HepG2 (cell line): ENCODE data around the gene ZBTB43. TPM values are rescaled to one million over a fixed set of nuclear protein-coding genes. Genes with fewer than 3 reads are reported as not detected.

Experiments
- ATAC-seq: fragments of 200-7000 bp; cut with Tn5 transposase; 3 replicates; pipeline ENCODE4 v1.9.1; 2020; ENCODE audit warnings: mild to moderate bottlenecking, moderate library complexity
- BruUV-seq: library from RNA; stranded (reverse); fragments of 400-500 nt; replicated peaks from 2 replicates; lab custom pipeline; 2021; lab: Mats Ljungman, UMichigan
- CTCF ChIA-PET: fragments of 300-600 bp; formaldehyde crosslinking; extraction: SDS; loops from one replicate; lab custom pipeline; 2021; ENCODE audit warnings: low total read pairs, inconsistent platforms, low intra/inter-chr PET ratio; lab: Yijun Ruan, JAX
- POLR2A ChIA-PET: fragments of 350-600 bp; sonication (Branson Sonifier 250); formaldehyde crosslinking; loops from one replicate; lab custom pipeline; 2020; ENCODE audit warnings: antibody characterized with exemption, inconsistent platforms; lab: Yijun Ruan, JAX
- DNase-seq: peaks from one replicate; pipeline ENCODE4 v3.0.0-alpha.2; 2015; ENCODE audit warnings: low spot score
- FAIRE-seq: peaks from 3 replicates; lab custom pipeline; 2011; peaks lifted over from hg19 to GRCh38; lab: Jason Lieb, UNC
- H2AFZ ChIP-seq: one replicate; pipeline ENCODE4 v1.6.1; 2011; ENCODE audit warnings: low read length, inconsistent platforms
- H3K27ac ChIP-seq: fragments of 300-600 bp; 3 replicates; pipeline ENCODE4 v1.8.0; 2011; ENCODE audit warnings: mixed run types, mild to moderate bottlenecking, mixed read lengths, low read length, inconsistent platforms; ENCODE audit not compliant: insufficient read depth; ENCODE audit errors: extremely low read length
- H3K27me3 ChIP-seq, 2 experiments: fragments of 200-600 bp in 1 of 2; 2 replicates in 1 of 2; 3 replicates in 1 of 2; pipeline versions ENCODE4 v1.6.0 to v1.8.0; 2011; ENCODE audit warnings: low read length in 2 of 2, mild to moderate bottlenecking in 2 of 2, moderate library complexity in 2 of 2, inconsistent platforms in 1 of 2; ENCODE audit not compliant: insufficient read depth in 2 of 2, control insufficient read depth in 1 of 2
- H3K36me3 ChIP-seq, 2 experiments: fragments of 200-600 bp in 1 of 2; replicated peaks in 1 of 2; 2 replicates in 1 of 2; 3 replicates in 1 of 2; pipeline versions ENCODE4 v1.5.1 to v1.8.0; 2011; ENCODE audit warnings: low read length in 2 of 2, inconsistent platforms in 1 of 2; ENCODE audit not compliant: insufficient read depth in 2 of 2, control insufficient read depth in 1 of 2
- H3K4me1 ChIP-seq: 2 replicates; pipeline ENCODE4 v1.5.1; 2012; ENCODE audit warnings: low read length, inconsistent platforms; ENCODE audit not compliant: insufficient read depth
- H3K4me2 ChIP-seq: 2 replicates; pipeline ENCODE4 v1.6.0; 2011; ENCODE audit warnings: low read depth, low read length, inconsistent platforms
- H3K4me3 ChIP-seq, 3 experiments: fragments of 200-600 bp in 1 of 3; sonication (generic), shearing (Covaris generic) in 1 of 3; replicated peaks in 1 of 3; 2 replicates each; pipeline ENCODE4 v1.5.1; 2011 to 2016; ENCODE audit warnings: low read length in 3 of 3, inconsistent platforms in 2 of 3, low read depth in 2 of 3, mild to moderate bottlenecking in 2 of 3, control low read depth in 1 of 3, mixed read lengths in 1 of 3; ENCODE audit not compliant: insufficient read depth in 1 of 3
- H3K79me2 ChIP-seq: one replicate; pipeline ENCODE4 v1.6.1; 2011; ENCODE audit warnings: low read length, inconsistent platforms; ENCODE audit not compliant: insufficient read depth
- H3K9ac ChIP-seq: 2 replicates; pipeline ENCODE4 v1.6.0; 2011; ENCODE audit warnings: mild to moderate bottlenecking, low read depth, low read length, inconsistent platforms; ENCODE audit not compliant: insufficient read depth
- H3K9me3 ChIP-seq: 2 replicates; pipeline ENCODE4 v1.5.1; 2012; ENCODE audit warnings: mild to moderate bottlenecking, low read length
- H4K20me1 ChIP-seq: 2 replicates; pipeline ENCODE4 v1.6.0; 2011; ENCODE audit warnings: inconsistent platforms, mild to moderate bottlenecking, low read length, moderate library complexity; ENCODE audit not compliant: insufficient read depth
- CCAR2 ChIP-seq: fragments of 200-400 bp; formaldehyde crosslinking; optimal IDR thresholded peaks from 2 replicates; pipeline ENCODE3; 2018; ENCODE audit warnings: low read depth, mild to moderate bottlenecking, low read length, moderate library complexity
- CENPX ChIP-seq: sonication (generic); formaldehyde crosslinking; IDR thresholded peaks from 2 replicates; pipeline ENCODE4 v1.9.0; 2021; ENCODE audit warnings: mild to moderate bottlenecking, missing genetic modification reagents, moderate library complexity
- RORA ChIP-seq: sonication (generic); formaldehyde crosslinking; IDR thresholded peaks from 2 replicates; pipeline ENCODE4 v1.5.0; 2020; ENCODE audit warnings: mild to moderate bottlenecking, missing genetic modification reagents, moderate library complexity
- SALL2 ChIP-seq: sonication (generic); formaldehyde crosslinking; IDR thresholded peaks from 2 replicates; pipeline ENCODE4 v1.8.1; 2023; ENCODE audit warnings: mild to moderate bottlenecking, missing genetic modification reagents, inconsistent platforms
- SMC3 ChIP-seq: IDR thresholded peaks from 2 replicates; pipeline ENCODE4 v1.6.1; 2011; ENCODE audit warnings: low read length, improper control_type of control experiment
- ZNF350 ChIP-seq: sonication (generic); formaldehyde crosslinking; IDR thresholded peaks from 2 replicates; pipeline ENCODE4 v1.4.0; 2020; ENCODE audit warnings: mild to moderate bottlenecking, low read depth, missing genetic modification reagents, borderline replicate concordance
- ZNF558 ChIP-seq: sonication (generic); formaldehyde crosslinking; IDR thresholded peaks from 2 replicates; pipeline ENCODE4 v1.9.0; 2022; ENCODE audit warnings: mild to moderate bottlenecking, missing genetic modification reagents, borderline replicate concordance
- ZNF670 ChIP-seq: sonication (generic); formaldehyde crosslinking; IDR thresholded peaks from 2 replicates; pipeline ENCODE4 v1.8.0; 2022; ENCODE audit warnings: mild to moderate bottlenecking, missing genetic modification reagents, borderline replicate concordance
- ZNF841 ChIP-seq: sonication (generic); formaldehyde crosslinking; IDR thresholded peaks from 2 replicates; pipeline ENCODE4 v1.8.1; 2023; ENCODE audit warnings: missing genetic modification reagents, borderline replicate concordance
- WGBS: methylation state at CpG from one replicate; pipeline ENCODE4 v1.1.6; 2017; ENCODE audit warnings: low lambda C conversion rate; 5-methylcytosine and 5-hydroxymethylcytosine counted together
- in situ Hi-C: cut with HindIII; loops from 2 replicates; pipeline ENCODE4 v1.10.0; 2017; ENCODE audit warnings: low pct_unique_long_range_greater_than_20kb; ENCODE audit not compliant: extremely low pct_ligation_motif_present
- intact Hi-C: fragments of 100-400 bp; cut with micrococcal nuclease; formaldehyde crosslinking; loops from one replicate; pipeline ENCODE4 v1.10.0; 2022; ENCODE audit not compliant: unreplicated experiment
- polyA plus RNA-seq, 8 experiments: library from polyadenylated mRNA; depleted of rRNA in 3 of 8; stranded (reverse) in 7 of 8; unstranded in 1 of 8; fragments of >200 nt; fragmentation: Illumina TruSeq in 4 of 8; extraction: Trizol in 4 of 8; gene quantifications; 2 replicates each; pipeline versions ENCODE4 v1.2.1 to v1.2.3, GENCODE V29; 2011 to 2016; ENCODE audit warnings: low read depth in 4 of 8, missing spikeins in 1 of 8, mixed read lengths in 1 of 8; ENCODE audit not compliant: insufficient read depth in 1 of 8
- total RNA-seq, 5 experiments: library from RNA; depleted of rRNA; stranded (reverse); fragments of >200 nt; fragmentation: Illumina TruSeq; extraction: Trizol; gene quantifications; 2 replicates each; pipeline ENCODE4 v1.2.3, GENCODE V29; 2016; ENCODE audit warnings: low read depth in 1 of 5
- TF ChIP-seq, protein P1 (sequence below): sonication (generic); formaldehyde crosslinking; IDR thresholded peaks from 2 replicates; pipeline ENCODE4 v1.4.0; 2020; ENCODE audit warnings: missing genetic modification reagents
- TF ChIP-seq, protein P2 (sequence below): sonication (generic); formaldehyde crosslinking; IDR thresholded peaks from 2 replicates; pipeline ENCODE4 v1.4.0; 2020; ENCODE audit warnings: mild to moderate bottlenecking, missing genetic modification reagents
- TF ChIP-seq, protein P3 (sequence below): sonication (generic); formaldehyde crosslinking; IDR thresholded peaks from 2 replicates; pipeline ENCODE4 v1.4.0; 2020; ENCODE audit warnings: mild to moderate bottlenecking, missing genetic modification reagents, borderline replicate concordance
- TF ChIP-seq, protein P4 (sequence below): sonication (generic); formaldehyde crosslinking; IDR thresholded peaks from 2 replicates; pipeline ENCODE4 v1.5.0; 2020; ENCODE audit warnings: missing genetic modification reagents

ZBTB43 gene
- total and polyA plus RNA-seq, 2 of the 13 experiments (the other 11 are each of a cell fraction or from before 2014, with no cell fraction given), result 7.1 to 31.4 TPM

DNA sequence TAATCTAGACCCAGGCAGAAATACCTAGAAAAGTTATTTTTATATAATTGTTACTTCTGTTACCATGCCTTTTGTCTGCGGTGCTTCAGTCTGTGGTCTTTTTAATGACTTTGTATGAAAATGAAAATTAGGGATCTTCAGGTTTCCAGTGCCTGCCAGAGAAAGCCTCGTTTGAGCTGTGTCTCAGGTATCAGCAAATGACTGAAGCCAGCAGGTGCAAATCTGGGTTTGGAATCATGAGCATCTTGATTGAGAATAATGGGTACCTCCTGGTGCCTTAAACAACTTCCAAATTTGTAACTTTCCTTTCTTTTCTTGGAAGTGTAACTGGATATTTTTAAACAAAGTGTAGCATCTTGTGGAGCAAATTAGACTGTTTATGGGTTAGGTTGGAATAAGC lies 59.9 kb downstream of the ZBTB43 start (continued):
- TF ChIP-seq CCAR2, result no peak
- no peak for TF ChIP-seq ZNF350
- TF ChIP-seq, all 625 proteins: peak for 0

DNA sequence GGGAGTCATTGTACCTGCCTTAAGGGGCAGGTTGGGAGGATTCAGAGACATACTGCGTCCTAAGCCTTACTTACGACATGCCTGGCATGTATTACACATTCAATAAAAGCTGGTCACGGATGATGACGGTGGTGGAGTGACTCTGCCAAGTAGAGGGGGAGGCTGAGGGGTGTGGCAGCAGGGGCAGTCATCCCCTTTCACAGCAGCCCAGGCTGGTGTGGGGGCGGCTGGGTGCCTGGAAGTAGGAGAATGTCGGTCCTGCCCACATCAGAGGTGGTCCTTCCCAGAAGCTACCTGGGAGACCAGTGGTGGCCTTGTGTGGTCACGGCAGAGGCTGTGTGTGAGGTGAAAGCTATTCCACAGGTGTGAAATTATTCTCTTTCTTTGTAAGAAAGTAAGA lies 64.5 kb downstream of the ZBTB43 start:
- intact Hi-C loops, result no loop called here
- H3K27me3 ChIP-seq, result no peaks in the 10 kb centered on the region

More for the DNA sequence above, 64.5 kb downstream of the ZBTB43 start:
- H2AFZ ChIP-seq, result no peak overlapping the region
- BruUV-seq, result no TSS peak
- CTCF ChIA-PET, result no interaction called here
- no peak overlapping the region for H3K9ac ChIP-seq
- no peak for DNase-seq
- 99% methylated on average over 7 of the region's 7 CpGs for WGBS
- no peak for FAIRE-seq
- no peak overlapping the region for H3K4me3 ChIP-seq
- TF ChIP-seq, protein P1, sequence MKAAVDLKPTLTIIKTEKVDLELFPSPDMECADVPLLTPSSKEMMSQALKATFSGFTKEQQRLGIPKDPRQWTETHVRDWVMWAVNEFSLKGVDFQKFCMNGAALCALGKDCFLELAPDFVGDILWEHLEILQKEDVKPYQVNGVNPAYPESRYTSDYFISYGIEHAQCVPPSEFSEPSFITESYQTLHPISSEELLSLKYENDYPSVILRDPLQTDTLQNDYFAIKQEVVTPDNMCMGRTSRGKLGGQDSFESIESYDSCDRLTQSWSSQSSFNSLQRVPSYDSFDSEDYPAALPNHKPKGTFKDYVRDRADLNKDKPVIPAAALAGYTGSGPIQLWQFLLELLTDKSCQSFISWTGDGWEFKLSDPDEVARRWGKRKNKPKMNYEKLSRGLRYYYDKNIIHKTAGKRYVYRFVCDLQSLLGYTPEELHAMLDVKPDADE, result no peak
- TF ChIP-seq, protein P2, sequence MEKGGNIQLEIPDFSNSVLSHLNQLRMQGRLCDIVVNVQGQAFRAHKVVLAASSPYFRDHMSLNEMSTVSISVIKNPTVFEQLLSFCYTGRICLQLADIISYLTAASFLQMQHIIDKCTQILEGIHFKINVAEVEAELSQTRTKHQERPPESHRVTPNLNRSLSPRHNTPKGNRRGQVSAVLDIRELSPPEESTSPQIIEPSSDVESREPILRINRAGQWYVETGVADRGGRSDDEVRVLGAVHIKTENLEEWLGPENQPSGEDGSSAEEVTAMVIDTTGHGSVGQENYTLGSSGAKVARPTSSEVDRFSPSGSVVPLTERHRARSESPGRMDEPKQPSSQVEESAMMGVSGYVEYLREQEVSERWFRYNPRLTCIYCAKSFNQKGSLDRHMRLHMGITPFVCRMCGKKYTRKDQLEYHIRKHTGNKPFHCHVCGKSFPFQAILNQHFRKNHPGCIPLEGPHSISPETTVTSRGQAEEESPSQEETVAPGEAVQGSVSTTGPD (CRISPR knock-in tag), result no peak
- TF ChIP-seq ZNF670 (CRISPR knock-in tag), result no peak
- no peak for TF ChIP-seq ZNF558 (CRISPR knock-in tag)
- TF ChIP-seq ZNF841 (CRISPR knock-in tag), result no peak
- TF ChIP-seq SMC3, result no peak
- TF ChIP-seq, protein P3, sequence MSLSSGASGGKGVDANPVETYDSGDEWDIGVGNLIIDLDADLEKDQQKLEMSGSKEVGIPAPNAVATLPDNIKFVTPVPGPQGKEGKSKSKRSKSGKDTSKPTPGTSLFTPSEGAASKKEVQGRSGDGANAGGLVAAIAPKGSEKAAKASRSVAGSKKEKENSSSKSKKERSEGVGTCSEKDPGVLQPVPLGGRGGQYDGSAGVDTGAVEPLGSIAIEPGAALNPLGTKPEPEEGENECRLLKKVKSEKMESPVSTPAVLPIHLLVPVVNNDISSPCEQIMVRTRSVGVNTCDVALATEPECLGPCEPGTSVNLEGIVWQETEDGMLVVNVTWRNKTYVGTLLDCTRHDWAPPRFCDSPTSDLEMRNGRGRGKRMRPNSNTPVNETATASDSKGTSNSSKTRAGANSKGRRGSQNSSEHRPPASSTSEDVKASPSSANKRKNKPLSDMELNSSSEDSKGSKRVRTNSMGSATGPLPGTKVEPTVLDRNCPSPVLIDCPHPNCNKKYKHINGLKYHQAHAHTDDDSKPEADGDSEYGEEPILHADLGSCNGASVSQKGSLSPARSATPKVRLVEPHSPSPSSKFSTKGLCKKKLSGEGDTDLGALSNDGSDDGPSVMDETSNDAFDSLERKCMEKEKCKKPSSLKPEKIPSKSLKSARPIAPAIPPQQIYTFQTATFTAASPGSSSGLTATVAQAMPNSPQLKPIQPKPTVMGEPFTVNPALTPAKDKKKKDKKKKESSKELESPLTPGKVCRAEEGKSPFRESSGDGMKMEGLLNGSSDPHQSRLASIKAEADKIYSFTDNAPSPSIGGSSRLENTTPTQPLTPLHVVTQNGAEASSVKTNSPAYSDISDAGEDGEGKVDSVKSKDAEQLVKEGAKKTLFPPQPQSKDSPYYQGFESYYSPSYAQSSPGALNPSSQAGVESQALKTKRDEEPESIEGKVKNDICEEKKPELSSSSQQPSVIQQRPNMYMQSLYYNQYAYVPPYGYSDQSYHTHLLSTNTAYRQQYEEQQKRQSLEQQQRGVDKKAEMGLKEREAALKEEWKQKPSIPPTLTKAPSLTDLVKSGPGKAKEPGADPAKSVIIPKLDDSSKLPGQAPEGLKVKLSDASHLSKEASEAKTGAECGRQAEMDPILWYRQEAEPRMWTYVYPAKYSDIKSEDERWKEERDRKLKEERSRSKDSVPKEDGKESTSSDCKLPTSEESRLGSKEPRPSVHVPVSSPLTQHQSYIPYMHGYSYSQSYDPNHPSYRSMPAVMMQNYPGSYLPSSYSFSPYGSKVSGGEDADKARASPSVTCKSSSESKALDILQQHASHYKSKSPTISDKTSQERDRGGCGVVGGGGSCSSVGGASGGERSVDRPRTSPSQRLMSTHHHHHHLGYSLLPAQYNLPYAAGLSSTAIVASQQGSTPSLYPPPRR (CRISPR knock-in tag), result no peak
- no peak for TF ChIP-seq RORA (CRISPR knock-in tag)
- no peak for TF ChIP-seq SALL2
- no peak for TF ChIP-seq CENPX (CRISPR knock-in tag)
- TF ChIP-seq, protein P4, sequence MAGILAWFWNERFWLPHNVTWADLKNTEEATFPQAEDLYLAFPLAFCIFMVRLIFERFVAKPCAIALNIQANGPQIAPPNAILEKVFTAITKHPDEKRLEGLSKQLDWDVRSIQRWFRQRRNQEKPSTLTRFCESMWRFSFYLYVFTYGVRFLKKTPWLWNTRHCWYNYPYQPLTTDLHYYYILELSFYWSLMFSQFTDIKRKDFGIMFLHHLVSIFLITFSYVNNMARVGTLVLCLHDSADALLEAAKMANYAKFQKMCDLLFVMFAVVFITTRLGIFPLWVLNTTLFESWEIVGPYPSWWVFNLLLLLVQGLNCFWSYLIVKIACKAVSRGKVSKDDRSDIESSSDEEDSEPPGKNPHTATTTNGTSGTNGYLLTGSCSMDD (CRISPR knock-in tag), result no peak
- TF ChIP-seq, all 625 proteins: peak for 0
- Histone ChIP-seq H3K27ac (no peak overlapping the region), H3K4me1 (peaks cover 14% of the 10 kb centered on the region), H3K4me2 (no peak overlapping the region), H3K9me3 (no peaks in the 10 kb centered on the region), H3K79me2 (peaks cover 27% of the 10 kb centered on the region), H3K36me3 (peaks cover 7 to 21% of the 10 kb centered on the region in 2 experiments), H4K20me1 (peaks cover 4% of the 10 kb centered on the region; the same call in 1 of the 2 replicates)
- POLR2A ChIA-PET, result no interaction called here
- in situ Hi-C loops, result no loop called here
- no peak for ATAC-seq
